ENCODE data around the gene BTG4.

The BTG4 gene

DNA sequence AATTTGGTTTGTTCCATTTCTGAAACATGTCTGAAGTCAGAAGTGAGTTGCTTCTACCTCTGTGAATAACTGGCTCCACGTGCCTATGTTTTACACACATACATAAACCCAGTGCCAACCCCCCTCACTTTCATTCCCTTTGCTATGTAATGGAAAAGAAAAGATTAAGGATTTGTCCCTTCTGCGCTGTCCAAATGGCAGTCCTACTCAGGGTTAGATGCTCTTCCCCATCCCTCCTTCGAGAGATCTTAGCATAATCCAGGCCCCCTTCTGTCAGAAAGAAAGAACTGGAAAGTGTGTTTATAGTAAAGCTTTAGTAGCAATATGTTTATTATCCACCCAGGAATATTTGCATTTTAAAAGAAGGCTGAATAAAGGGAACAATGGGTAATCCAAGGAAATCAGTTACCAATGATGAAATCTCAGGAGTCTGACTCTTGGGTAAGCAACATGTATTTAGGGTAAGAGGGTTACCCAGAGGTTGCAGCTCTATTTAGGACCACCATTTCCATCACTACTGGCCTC is 25.2 kb upstream of the BTG4 start:
- DNase-seq (ENCODE audit: low spot score) = no peak

DNA sequence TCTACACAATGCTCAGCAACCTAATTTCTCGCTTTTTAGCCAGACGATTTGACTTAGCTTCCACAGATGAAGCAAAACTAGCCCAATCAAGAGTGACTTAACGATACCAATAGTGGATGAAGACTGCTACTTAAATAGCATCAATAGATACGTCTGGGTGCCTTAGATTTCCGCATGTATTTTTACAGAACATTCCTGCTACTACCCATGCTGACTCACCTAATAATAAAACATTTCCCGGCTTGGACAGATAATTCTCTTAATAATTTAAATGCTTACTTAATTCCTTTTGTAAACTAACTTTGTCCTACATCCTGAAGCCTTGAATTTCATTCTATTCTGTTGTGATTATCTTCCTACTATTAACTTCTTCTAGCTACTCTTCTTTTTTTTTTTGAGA is 23.1 kb upstream of the BTG4 start:
- no peak for DNase-seq (ENCODE audit: low spot score)

DNA sequence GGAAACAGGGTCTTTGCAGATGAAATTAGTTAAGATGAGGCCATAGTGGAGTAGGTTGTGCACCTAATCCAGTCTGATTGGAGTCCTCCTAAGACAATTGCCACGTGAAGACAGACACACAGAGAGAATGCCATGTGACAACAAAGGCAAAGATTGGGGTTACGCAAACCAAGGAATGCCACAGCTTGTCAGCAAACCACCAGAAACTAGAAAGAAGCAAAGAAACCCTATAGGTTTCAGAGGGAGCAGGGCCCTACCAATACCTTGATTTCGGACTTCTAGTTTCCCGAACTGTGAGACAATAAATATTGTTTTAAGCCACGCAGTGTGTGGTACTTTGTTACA is 20.2 kb upstream of the BTG4 start:
- DNase-seq (ENCODE audit: low spot score) = no peak

DNA sequence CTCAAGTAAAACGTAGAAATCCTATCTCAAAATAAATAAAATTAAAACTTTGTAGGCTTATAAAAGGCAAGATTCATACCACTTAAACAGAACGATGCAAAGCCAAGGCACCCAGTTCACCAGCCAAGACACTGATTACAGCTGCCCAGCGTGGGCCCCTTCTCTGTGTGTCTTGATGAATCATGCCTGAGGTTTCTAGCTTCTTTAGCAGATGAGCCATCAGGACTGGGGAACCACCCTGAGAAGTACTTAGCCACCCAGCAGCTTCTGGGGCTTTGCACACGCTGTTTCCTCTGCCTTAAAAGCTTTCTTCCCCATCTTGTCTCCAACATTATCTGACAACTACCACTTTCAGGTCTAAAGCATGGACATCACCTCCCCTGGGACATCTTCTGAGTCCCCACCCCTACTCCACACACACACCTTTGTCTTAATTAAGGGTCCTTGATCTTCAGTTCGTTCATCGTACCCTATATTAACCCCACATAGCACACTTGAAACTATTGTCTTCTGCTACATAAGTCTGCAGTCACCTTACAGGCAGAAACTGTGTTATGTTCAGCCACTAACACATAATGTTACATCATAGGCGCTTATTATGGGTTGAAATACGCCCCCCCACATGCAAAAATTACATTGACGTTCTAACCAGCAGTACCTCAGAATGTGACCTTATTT is 19.6 kb upstream of the BTG4 start:
- DNase-seq (ENCODE audit: low spot score) = no peak

DNA sequence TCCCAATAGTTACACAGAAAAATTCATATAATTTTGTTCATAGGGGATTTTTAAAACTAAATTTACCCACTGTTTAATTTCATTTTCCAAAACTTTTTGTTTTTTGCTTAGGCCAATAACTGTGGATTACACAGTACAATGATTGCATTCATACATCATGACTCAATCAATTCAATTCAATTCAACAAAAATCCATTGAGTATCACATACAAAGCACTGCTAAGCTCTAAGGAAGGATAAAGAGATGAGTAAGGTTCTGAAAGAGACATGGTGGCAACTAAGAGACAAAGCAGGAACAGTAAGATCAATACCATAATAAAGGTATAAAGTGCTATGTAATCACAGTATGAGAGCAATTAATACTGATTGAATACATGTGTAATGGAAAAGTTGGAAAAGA is 18.9 kb upstream of the BTG4 start:
- DNase-seq (ENCODE audit: low spot score) = no peak

DNA sequence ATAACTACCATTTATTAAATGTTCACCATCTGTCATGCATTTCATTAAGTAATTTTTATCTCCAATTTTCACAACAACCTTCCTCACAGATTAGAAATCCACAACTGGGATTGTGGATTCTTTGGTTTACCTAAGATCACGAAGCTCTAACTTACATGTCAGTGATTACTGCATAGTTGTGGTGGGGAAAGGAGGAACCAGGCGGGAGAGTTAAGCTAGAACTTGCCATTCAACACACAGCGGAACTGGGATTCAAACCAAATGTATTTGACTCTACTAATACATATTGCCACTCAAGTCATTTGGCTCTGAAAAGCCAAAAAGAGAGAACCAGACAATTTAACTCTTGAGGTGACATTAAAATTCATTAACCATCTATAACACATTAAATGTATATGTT is 17.9 kb upstream of the BTG4 start:
- no peak for DNase-seq (ENCODE audit: low spot score)

DNA sequence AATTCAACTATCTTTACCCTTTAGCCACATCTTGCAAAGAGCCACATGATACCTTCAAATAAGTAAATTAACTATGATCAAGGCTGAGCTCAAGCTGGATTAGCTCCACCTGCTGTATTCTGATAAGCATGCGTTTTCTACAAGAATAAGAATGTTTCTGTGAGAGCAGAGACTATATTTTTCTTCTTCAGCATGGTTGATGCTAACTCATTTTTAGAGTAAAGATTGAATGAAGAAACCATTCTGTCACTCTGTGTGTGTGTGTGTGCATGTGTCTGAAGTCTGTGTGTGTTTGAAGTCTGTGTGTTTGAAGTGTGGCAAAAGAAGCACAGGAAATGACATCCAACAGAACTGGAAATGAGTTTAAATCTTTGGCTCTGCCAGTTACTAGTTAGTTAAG is 16.4 kb upstream of the BTG4 start:
- no peak for DNase-seq (ENCODE audit: low spot score)

DNA sequence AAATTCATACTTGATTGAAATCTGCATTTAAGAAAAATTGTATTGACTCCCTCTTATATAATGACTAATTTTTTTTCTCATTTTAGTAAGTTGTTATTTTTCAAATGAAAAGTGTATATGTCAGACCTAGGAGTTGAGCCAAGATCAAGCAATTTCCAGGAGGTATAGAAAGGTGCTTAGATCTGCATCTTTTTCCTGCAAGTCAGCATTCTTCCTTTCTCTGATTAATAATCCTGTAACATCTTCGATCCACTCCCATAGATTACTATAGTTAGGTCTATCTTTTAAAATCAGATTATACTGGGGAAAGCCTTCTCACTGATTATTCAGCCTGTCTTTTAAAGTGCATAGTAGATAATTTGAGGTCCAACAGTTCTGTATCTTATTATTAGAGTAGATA is 15.1 kb upstream of the BTG4 start:
- no peak for DNase-seq (ENCODE audit: low spot score)

DNA sequence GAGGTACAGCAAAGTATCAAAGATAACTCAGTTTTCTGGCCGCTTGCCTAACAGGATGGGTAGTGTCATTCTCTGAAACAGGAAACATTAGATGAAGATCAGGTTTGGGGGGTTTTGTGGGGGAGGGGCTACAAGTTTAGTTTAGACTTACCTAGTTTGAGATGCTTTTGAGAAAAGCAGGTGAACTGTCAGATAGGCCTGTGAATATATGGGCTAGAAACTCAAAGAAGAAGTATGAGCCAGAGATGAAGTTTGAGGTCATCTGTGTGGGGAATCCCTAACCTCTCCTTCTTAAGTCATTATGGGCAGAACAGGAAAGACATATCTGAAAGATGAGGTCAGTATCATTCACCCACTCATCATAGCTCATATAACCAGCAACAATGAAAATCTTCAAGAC is 14.3 kb upstream of the BTG4 start:
- DNase-seq (ENCODE audit: low spot score) = no peak

DNA sequence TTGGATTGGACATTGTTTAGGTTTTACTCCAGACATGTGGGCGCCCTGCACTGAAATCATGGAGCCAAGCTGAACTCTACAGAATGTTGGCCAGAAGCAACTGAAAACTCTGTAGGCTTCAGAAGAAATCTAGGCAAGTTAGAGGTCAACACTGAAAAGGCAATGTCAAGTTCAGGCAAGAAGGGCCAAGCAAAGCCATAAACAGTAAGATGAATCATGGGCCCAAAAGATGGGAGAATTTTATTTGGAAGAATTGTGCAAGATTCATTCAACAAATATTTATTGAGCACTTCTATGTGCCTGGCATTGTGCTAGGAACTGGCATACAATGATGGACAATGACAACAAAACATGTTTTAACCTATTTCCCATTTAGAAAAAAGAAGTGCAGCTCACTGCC is 13.3 kb upstream of the BTG4 start:
- DNase-seq (ENCODE audit: low spot score) = no peak

DNA sequence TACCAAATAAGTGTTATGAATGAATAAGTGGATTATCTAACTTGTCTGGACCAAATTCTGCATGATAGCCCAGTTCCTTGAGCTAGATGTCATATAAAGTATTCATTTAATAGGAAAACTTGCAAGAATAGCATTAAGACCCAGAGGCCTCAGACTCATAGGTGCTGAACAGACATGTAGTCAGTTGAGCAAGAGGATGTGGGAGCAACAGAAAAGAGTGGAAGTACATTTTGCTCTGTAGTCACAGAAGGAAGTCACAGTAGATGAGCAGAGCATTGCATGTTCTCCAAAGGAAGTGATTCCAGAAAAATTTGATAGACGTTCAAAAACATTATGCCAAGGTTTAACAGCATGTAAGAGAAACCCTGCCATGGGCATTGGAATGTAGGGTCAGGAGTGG is 11.9 kb upstream of the BTG4 start:
- DNase-seq (ENCODE audit: low spot score) = no peak

DNA sequence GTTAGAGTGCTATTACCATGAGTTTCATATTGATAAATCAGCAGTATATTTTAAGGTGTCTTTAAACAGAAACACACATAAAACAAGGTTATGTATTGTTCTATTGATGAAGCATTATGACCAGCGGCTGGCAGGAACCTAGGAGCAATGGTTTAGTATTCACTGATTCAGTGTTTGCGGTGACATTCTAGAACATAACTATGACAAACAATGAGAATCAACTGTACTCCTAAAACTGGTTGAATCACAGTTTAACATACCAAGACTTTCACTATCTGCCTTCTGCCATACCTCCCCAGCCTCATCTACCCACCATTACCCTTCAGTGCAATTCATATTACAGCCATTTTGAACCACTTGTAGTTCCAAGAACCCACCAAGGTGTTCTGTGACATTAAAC is 11.2 kb upstream of the BTG4 start:
- no peak for DNase-seq (ENCODE audit: low spot score)

DNA sequence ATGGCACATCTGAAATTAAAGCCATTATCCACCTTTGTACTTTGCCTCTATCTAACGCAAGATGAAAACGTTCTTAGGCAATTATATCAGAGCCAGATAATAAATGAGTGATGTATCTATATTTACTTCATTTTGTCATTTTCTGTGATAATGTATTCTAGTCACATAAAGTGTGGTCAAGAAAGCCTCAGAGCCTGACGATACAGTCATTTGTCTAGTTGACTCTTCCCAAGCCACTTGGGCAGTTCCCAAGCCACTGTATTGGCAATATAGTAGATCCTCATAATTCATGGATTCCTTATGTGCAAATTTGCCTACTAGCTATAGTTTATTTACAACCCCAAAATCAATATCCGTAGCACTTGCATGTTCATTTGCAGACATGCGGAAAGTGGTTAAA is 10.2 kb upstream of the BTG4 start:
- DNase-seq (ENCODE audit: low spot score) = no peak

DNA sequence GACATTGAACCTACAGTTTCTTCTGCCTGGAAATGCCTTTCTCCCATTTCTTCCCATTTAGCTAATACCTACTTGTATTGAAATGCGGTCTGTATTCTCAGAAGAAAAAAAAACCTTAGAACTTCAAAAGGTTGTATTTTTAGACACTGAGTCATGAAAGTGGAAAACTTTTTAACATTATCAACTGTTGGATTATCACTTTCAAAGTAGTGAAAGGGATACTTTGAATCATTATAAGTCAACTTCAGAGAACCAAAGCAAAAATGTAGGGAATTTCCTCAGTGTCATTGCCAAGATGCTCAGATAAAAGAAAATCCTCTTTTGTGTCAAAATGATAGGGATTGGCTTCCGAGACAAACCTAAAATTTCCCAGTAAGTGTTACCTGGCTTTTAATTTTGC is 8.9 kb upstream of the BTG4 start:
- DNase-seq (ENCODE audit: low spot score) = no peak

DNA sequence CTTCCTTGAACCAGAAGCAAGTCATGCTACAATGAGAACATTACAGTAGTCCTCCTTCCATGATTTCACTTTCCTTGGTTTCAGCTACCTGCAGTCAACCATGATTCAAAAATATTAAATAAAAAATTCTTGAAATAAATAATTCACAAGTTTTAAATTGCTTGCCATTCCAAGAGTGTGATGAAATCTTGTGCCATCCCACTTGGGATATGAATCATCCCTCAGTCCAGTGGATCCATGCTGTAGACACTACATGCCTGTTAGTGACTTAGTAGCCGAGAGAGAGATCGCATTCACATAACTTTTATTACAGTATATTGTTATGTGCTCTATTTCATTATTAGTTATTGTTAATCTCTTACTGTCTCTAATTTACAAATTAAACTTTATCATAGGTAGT is 8.4 kb upstream of the BTG4 start:
- no peak for DNase-seq (ENCODE audit: low spot score)

DNA sequence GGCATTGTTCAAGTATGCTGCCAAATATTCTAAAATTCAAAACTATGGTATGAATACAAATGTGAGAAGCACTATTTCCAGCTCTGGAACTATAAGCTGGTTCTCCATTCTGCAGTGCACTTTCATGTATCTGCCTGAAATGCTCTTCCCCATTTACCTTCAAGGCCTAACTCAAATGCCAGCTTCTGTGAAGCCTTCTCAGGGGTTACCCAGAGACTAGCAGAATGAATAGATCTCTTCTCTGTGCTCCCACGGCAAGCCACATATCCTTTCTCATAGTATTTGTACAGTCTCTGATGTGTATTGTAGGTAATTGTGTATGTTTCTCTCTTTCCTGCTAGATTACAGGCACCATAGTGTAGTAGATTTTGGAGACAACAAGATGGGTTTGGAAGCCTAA is 6.5 kb upstream of the BTG4 start:
- no peak for DNase-seq (ENCODE audit: low spot score)

DNA sequence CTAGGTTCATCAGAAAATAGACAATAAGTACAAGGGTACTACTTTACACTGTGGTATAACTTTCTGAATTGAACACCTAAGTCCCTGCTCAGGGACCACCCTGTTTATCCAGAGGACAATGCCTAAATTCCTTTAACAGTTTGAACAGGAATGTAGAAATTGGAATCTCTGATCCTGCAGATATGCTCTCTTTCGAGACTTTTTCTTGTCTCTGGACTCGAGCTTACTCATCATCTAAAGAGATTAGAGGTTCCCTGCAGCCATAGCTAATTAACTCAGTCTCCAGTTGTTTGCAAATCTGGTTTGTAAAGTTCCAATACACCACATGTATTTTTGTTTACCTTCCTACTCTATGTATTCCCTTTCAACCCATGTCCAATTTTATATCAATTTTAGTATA is 3.4 kb upstream of the BTG4 start:
- no peak for DNase-seq (ENCODE audit: low spot score)

DNA sequence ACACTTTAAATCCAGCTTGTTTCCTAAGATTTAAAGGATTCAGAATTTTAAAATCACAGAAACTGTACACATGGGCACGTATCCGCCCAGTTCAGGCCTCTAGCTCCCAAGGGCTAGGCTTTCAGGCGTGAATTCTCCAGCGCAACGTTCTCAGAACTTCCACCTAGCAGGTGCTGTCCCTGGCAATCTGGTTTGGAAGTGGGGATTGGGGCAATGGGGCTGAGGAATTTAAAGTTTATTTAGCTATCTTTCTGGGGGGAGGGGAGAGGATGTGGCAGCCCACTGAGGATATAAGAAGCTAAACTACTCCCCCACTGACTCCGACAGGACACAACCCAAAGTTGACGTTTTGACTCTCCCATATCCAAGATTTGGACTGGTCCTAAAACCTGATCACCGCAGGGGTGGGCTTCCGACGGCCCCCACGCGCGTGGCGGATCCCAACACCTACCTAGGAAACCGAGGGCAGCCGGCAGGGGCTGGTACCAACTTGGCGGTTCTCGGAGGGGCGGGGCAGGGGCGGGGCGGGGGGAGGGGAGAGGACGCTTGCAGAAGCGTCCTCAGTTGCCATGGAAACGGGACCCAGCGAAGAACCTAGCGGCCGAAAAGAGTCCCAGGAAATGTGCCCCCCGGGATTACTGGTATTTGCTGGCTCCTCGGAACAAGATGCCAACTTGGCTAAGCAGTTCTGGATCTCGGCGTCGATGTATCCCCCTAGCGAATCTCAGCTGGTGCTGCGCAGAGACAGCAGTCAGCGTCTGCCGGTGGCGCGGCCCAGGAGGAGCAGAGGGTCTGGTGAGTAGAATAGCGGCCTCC is 2.2 kb upstream of the BTG4 start, which contains the start of gene HOATZ:
TSS of gene HOATZ (plus strand) at position 563 of the 816 bp plus-strand sequence. CDS start at position 570, 7 bp downstream.
- no peak for DNase-seq (ENCODE audit: low spot score)

DNA sequence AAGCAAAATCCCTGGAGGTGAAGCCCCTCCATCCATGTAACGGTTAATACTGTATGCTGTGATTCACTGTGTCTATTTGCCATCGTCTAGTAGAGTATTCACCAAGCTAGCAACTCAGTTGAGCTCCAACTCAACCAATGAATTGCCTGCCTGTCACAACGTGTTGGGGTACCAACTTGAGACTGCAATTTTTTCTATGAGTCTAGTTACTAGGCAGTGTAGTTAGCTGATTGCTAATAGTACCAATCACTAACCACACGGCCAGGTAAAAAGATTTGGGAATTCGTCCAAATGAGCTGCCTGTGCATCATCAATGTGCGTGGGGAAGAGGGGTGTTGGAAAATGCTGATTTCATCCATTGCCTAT is 1.0 kb upstream of the BTG4 start:
- no peak for DNase-seq (ENCODE audit: low spot score)

DNA sequence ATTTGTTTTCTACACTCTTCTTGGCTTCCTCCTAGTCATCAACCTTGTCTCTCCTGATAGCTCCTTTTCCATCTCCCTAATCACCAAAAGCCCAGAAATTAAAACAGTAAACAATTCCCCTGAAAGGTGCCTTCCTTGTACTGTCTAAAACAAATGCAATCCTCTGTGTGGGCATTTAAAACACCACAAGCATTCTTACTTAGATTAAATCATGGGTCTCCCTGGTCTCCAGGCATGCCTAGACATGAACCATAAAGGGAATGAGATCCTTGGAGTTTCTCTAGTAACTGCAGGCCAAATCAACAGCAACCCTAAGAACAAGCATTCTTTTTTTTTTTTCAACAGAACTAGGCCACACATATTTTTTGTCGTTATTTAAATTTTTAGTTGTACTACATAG is 1.9 kb downstream of the BTG4 start:
- no peak for DNase-seq (ENCODE audit: low spot score)

DNA sequence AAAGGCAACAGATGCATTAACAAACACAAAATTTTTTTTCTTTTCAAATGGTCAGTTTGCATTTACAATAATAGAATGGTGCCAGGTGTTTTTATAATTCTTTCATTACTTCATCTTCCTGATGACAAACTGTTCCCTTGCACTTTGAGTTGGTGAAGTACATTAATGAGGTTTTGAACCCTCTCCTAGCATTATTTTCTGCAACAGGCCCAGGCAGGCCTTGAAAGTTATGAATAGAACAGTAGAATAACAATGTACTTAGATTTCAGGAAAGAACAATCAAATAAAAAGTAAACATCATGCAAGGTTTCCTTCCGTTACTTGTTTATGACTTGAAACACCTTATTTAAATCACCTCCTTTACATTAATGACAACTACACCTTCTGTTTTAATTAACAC is 9.6 kb downstream of the BTG4 start:
- no peak for DNase-seq (ENCODE audit: low spot score)

DNA sequence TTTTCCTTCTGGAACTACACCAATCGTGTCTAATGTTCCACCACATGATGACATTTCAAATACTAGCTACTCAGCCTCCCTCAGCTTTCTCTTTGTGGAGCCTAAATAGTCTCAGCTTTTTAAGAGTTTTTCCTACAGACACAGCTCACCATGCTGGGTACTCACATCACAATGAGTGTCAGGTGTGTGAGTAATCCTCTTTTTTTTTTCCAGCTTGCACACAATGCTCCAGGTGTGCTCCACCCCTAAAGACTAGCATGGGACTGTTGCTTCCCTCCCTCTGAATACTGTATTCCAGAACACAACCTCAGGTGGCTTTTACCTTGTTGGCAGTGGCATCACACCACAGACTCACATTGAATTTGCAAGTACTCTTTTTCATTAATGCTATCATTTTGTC is 11.7 kb downstream of the BTG4 start:
- no peak for DNase-seq (ENCODE audit: low spot score)

DNA sequence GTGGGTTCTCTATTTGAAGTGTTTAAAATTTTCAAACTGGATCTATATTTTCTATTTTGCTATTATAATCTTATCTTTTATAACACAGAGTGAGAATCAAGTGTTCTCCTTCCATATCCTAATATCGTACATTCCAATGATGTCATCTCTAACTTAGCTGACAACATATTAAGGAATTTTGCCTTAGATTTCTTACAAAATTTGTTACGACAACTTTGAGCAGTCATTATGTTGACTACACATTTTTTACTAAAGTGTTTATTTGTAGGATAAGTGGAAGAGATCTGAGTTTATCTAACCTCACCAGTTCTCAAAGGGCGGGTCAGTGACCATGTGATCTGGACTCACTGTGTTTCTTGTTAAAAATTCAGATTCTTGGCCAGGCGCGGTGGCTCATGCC is 12.7 kb downstream of the BTG4 start:
- no peak for DNase-seq (ENCODE audit: low spot score)

DNA sequence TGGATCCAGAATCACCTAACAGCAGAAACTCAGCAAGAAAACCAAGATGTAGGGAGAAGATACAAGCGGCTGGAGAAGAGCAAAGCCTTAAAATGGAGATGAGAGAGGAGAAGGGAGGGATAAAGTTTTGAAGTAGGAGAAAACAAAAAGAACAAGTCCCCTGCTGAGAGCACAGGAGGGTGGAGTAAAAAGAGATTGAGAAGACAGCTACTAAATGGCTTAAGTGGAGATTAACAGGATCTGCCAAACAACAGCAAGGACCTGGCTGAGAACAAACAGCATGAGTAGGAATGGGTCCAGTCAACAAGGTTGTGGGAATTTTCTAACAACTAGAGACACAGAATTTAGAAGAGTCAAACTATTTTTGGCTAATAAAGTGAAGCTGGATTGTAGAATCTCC is 18.1 kb downstream of the BTG4 start:
- DNase-seq (ENCODE audit: low spot score) = no peak

All from HuH-7.5 (cell line).